Smooth muscle cell (in vitro differentiated cells): ENCODE data around the gene PTPN23. TPM values are rescaled to one million over a fixed set of nuclear protein-coding genes. Genes with fewer than 3 reads are reported as not detected.
"Not testable (repeated sequence)": the region's sequence is repeated elsewhere in the genome, so short reads cannot be mapped to it uniquely, and the experiment has no call there.

Source experiments
- DNase-seq: peaks from one replicate; lab custom pipeline; 2025; ENCODE audit not compliant: unreplicated experiment; lab: John Stamatoyannopoulos, UW
- H2AFZ ChIP-seq: fragments of 200-600 bp; sonication (generic); 2 replicates; pipeline ENCODE4 v1.6.0; 2016; ENCODE audit warnings: antibody characterized with exemption, low read depth, mild to moderate bottlenecking
- H3F3A ChIP-seq: fragments of 200-600 bp; sonication (generic); 2 replicates; pipeline ENCODE4 v1.6.0; 2017; ENCODE audit warnings: antibody characterized with exemption, low read depth
- H3K27ac ChIP-seq: fragments of 200-600 bp; sonication (generic); 2 replicates; pipeline ENCODE4 v1.5.1; 2016; ENCODE audit warnings: low read depth, mild to moderate bottlenecking
- H3K27me3 ChIP-seq: fragments of 200-600 bp; sonication (generic); 2 replicates; pipeline ENCODE4 v1.6.1; 2016; ENCODE audit warnings: low read depth, mild to moderate bottlenecking
- H3K36me3 ChIP-seq: fragments of 200-600 bp; sonication (generic); 2 replicates; pipeline ENCODE4 v1.5.1; 2016; ENCODE audit warnings: low read depth
- H3K4me1 ChIP-seq: fragments of 200-600 bp; sonication (generic); 2 replicates; pipeline ENCODE4 v1.5.1; 2016; ENCODE audit warnings: low read depth
- H3K4me2 ChIP-seq: fragments of 200-600 bp; sonication (generic); 2 replicates; pipeline ENCODE4 v1.6.0; 2016; ENCODE audit warnings: mild to moderate bottlenecking
- H3K4me3 ChIP-seq: fragments of 200-600 bp; sonication (generic); 2 replicates; pipeline ENCODE4 v1.5.1; 2016; ENCODE audit warnings: mild to moderate bottlenecking
- H3K79me2 ChIP-seq: fragments of 200-600 bp; sonication (generic); 2 replicates; pipeline ENCODE4 v1.6.0; 2016; ENCODE audit warnings: low read depth, mild to moderate bottlenecking
- H3K9ac ChIP-seq: fragments of 200-600 bp; sonication (generic); 2 replicates; pipeline ENCODE4 v1.6.0; 2016; ENCODE audit warnings: low read depth
- H3K9me3 ChIP-seq: fragments of 200-600 bp; sonication (generic); replicated peaks from 2 replicates; pipeline ENCODE4 v1.5.1; 2016; ENCODE audit warnings: low read depth
- H4K20me1 ChIP-seq: fragments of 200-600 bp; sonication (generic); 2 replicates; pipeline ENCODE4 v1.6.0; 2016; ENCODE audit warnings: low read depth
- CTCF ChIP-seq: fragments of 200-600 bp; sonication (generic); IDR thresholded peaks from 2 replicates; pipeline ENCODE4 v1.5.1; 2017; ENCODE audit warnings: borderline replicate concordance, mild to moderate bottlenecking, antibody characterized with exemption; ENCODE audit not compliant: insufficient read depth, poor library complexity, severe bottlenecking
- WGBS: methylation state at CpG from one replicate; pipeline ENCODE4 v1.1.7; 2016; ENCODE audit warnings: low lambda C conversion rate; 5-methylcytosine and 5-hydroxymethylcytosine counted together
- polyA plus RNA-seq: library from polyadenylated mRNA; unstranded; fragments of >200 nt; fragmentation: Nextera tagmentation; extraction: Ambion mirVana; gene quantifications from 2 replicates; pipeline ENCODE4 v1.2.1, GENCODE V29; 2016
- total RNA-seq: library from RNA; depleted of rRNA; stranded (reverse); fragments of >200 nt; gene quantifications from 2 replicates; pipeline ENCODE4 v1.2.3, GENCODE V29; 2014

The PTPN23 gene
- total and polyA plus RNA-seq, 2 experiments from 2014 or later, result 7.2 to 17.1 TPM

- H3K36me3 ChIP-seq, result no peaks in the 10 kb centered on the region
- no peak overlapping the region for H3K27ac ChIP-seq
- no peak for DNase-seq
- H3K27me3 ChIP-seq, result no peaks in the 10 kb centered on the region
- 92% methylated on average over 5 of the region's 5 CpGs for WGBS
- no peaks in the 10 kb centered on the region for H3K4me1 ChIP-seq
- H4K20me1 ChIP-seq, result no peaks in the 10 kb centered on the region
- H3K4me2 ChIP-seq, result no peak overlapping the region
- H2AFZ ChIP-seq, result no peak overlapping the region
- no peaks in the 10 kb centered on the region for H3K79me2 ChIP-seq
- H3K9me3 ChIP-seq, result no peaks in the 10 kb centered on the region
- no peak overlapping the region for H3K4me3 ChIP-seq
- TF ChIP-seq CTCF, result no peak
- H3K9ac ChIP-seq, result no peak overlapping the region
- no peaks in the 10 kb centered on the region for H3F3A ChIP-seq
Measured at GRCh38 chr3:47362701-47363100, 18.1 kb upstream of the PTPN23 start.

GRCh38 chr3:47365213-47366153 lies 15.3 kb upstream of the PTPN23 start:
- Histone ChIP-seq H3K9me3 (no peaks in the 10 kb centered on the region), H3K36me3 (no peaks in the 10 kb centered on the region), H3K27me3 (no peaks in the 10 kb centered on the region), H3K9ac (no peak overlapping the region), H3K4me3 (no peak overlapping the region), H3K27ac (no peak overlapping the region), H4K20me1 (no peaks in the 10 kb centered on the region), H3K4me2 (no peak overlapping the region), H3K79me2 (no peaks in the 10 kb centered on the region), H3F3A (no peaks in the 10 kb centered on the region), H3K4me1 (no peaks in the 10 kb centered on the region), H2AFZ (no peak overlapping the region)
- no peak for TF ChIP-seq CTCF
- no peak for DNase-seq
- WGBS, result 91% methylated on average over 11 of the region's 11 CpGs

- Histone ChIP-seq H2AFZ (no peak overlapping the region), H3K27me3 (no peaks in the 10 kb centered on the region), H3K27ac (no peak overlapping the region), H3K79me2 (no peaks in the 10 kb centered on the region), H3F3A (no peaks in the 10 kb centered on the region), H3K4me1 (no peaks in the 10 kb centered on the region), H4K20me1 (no peaks in the 10 kb centered on the region), H3K9ac (no peak overlapping the region), H3K36me3 (no peaks in the 10 kb centered on the region), H3K9me3 (no peaks in the 10 kb centered on the region), H3K4me2 (no peak overlapping the region), H3K4me3 (no peak overlapping the region)
- no peak for DNase-seq
- WGBS, result 91% methylated on average over 2 of the region's 2 CpGs
- no peak for TF ChIP-seq CTCF
Measured at GRCh38 chr3:47366833-47367232, 14.0 kb upstream of the PTPN23 start.

GRCh38 chr3:47367631-47368030 lies 13.2 kb upstream of the PTPN23 start:
- no peak overlapping the region for H3K4me2 ChIP-seq
- H3K27ac ChIP-seq, result no peak overlapping the region
- H3K4me1 ChIP-seq, result no peaks in the 10 kb centered on the region
- DNase-seq, result no peak
- H2AFZ ChIP-seq, result no peak overlapping the region
- no peaks in the 10 kb centered on the region for H4K20me1 ChIP-seq
- TF ChIP-seq CTCF, result no peak
- H3K9ac ChIP-seq, result no peak overlapping the region
- no peaks in the 10 kb centered on the region for H3F3A ChIP-seq
- no peak overlapping the region for H3K4me3 ChIP-seq
- no peaks in the 10 kb centered on the region for H3K27me3 ChIP-seq
- WGBS, result 94% methylated on average over 7 of the region's 7 CpGs
- no peaks in the 10 kb centered on the region for H3K9me3 ChIP-seq
- no peaks in the 10 kb centered on the region for H3K79me2 ChIP-seq
- no peaks in the 10 kb centered on the region for H3K36me3 ChIP-seq

GRCh38 chr3:47370020-47370419 lies 10.8 kb upstream of the PTPN23 start:
- H3K9me3 ChIP-seq, H3F3A ChIP-seq, H2AFZ ChIP-seq, H3K36me3 ChIP-seq, H3K27ac ChIP-seq, DNase-seq, H3K79me2 ChIP-seq, H3K4me3 ChIP-seq, H3K4me2 ChIP-seq, H4K20me1 ChIP-seq, H3K9ac ChIP-seq, H3K4me1 ChIP-seq, H3K27me3 ChIP-seq: not testable (repeated sequence)
- 92% methylated on average over 8 of the region's 8 CpGs for WGBS
